ENCODE results near the gene ERICH4. TPM values are rescaled to one million over a fixed set of nuclear protein-coding genes. Genes with fewer than 3 reads are reported as not detected.

The ERICH4 gene
- total RNA-seq, 1 donor from 2014 or later: not detected

DNA sequence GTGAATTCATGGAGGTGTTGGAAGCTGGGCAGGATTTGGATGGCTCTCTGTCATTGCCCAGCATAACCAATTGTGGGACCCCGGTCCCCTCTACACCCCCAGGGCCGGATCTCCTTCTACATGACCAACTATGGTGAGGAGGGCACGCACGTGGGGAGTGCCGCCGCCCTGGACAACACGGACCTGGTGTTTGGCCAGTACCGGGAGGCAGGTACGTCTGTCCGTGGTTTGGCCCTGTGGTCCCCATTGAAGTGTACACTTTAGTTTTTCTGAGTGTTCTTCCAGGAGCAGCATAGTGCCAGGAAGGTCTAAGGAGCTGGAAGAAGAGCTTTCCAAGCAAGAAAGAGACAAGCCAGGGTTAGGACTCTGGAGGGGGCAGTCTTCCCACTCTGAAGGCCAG is 29.0 kb upstream of the ERICH4 start:
- intact Hi-C loops (cut with micrococcal nuclease): no loop called here

DNA sequence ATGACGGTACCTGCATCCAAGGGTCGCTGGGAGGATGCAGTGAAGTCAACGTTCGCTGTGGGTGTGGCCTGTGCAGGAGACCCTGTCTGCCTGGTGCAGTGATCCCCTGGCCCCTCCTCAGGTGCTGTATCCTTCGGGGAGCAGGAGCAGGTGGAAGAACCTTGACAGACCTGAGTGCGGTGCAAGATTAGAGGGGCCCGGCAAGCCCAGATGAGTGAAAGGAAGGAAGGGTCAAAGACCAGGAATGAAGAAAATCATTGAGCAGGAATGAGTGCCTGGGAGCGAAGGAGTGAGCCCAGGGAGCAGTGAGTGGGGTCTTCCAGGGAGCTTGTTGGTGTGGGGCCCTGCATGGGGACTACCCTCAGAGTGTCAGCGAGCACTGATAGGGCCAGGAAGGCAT is 28.5 kb upstream of the ERICH4 start:
- intact Hi-C loops (cut with micrococcal nuclease): no loop called here

DNA sequence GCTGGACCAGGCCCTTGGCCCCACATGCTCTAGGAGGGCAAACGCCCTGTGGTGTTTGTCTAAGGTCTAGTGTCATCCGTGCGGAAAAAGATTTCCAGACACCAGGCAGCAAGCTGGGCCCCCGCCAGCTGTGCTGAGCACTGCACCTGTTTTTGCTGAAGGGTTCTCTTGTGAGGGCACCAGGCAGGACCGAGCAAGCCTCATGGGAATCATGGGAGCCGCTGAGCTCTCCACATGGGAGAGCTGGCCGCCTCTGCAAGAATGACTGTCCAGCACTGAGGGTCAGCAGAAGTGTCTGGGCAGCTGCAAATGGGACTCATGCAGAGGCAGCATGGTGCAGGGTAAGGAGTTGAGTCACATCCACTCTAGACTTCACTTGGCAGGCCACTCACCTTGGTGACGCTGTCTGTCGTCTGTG is 27.8 kb upstream of the ERICH4 start:
- intact Hi-C loops (cut with micrococcal nuclease): no loop called here

DNA sequence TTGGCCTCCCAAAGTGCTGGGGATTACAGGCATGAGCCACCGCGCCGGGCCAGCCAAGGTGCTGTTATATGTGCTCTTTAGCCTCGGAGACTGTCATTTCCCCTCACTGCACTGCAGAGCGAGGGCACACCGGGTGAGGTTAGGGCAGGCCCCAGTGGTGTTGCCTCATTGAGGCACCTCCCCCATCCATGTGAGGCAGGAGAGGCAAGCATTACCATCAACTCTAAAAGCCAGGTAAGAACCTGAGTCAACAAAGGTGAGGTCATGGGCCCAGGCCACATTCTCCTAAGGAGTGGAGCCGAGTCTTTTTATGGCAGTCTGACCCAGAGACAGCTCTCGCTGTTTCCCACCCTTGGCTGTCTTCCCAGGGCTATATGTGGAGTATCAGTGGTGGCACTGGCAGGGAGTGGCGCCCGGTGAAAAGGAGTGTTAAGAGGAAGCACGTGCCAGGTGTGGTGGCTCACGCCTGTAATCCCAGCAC is 26.7 kb upstream of the ERICH4 start:
- intact Hi-C loops (cut with micrococcal nuclease): no loop called here

DNA sequence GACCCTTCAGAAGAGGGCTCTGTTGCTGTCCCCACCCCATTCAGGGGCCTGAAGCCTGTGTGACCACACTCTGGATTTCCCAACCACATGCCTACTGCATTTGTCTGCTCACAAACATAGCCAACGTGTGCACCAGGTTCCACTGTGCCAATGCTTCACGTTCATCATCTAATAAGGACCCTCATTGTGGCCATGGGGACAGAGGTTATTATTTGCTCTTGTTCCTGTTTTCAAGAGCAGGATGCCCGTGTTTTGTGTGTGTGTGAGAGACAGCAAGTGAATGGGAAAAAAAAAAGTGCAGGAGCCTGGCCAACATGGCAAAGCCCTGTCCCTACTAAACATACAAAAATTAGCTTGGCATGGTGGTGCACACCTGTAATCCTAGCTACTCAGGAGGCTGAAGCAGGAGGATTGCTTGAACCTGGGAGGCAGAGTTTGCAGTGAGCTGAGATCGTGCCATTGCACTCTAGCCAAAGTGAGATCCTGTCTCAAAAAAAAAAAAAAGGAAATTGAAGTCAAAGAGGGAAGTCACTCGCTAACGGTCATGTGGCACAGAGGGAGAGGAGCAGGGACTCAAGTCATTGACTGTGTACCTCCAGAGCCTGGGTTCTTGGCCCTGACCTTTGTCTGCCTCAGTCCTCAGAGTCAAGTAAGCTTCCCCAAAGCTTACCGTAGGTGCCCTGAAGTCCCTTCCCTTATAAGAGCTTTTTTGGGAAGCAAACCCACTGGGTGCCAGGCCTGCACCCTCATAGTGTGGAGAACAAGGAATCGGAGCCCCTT is 22.7 kb upstream of the ERICH4 start:
- intact Hi-C loops (cut with micrococcal nuclease): no loop called here

DNA sequence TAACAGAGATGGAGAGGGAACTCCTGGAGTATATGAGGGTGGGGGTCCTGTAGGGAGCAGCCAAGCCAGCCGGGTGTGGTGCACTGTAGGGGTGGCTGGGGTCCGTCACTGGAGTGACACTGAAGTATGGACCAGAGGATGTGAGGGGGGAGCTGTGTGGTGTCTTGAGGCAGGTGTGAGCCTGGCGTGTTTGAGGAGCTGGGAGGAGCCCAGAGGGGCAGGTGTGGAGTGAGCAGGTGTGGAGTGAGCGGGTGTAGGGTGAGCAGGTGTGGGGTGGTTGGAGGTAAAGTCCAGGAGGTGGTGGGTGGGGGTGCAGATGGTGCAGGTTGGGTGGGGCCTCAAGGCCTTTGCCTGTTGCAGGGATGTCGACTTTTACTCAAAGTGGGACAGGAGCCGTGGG is 21.6 kb upstream of the ERICH4 start:
- intact Hi-C loops (cut with micrococcal nuclease): no loop called here

DNA sequence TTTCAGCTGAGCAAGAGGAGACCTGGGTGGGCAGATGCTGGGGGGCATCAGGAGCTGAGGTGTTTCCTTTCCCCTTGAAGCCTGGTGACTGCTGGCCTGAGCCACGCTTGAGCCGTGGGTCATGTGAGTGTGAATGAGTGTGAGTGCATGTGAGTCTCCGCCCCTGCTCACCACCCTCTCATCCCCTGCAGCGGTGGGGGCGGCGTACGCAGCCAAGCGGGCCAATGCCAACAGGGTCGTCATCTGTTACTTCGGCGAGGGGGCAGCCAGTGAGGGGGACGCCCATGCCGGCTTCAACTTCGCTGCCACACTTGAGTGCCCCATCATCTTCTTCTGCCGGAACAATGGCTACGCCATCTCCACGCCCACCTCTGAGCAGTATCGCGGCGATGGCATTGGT is 21.0 kb upstream of the ERICH4 start:
- intact Hi-C loops (cut with micrococcal nuclease): no loop called here

DNA sequence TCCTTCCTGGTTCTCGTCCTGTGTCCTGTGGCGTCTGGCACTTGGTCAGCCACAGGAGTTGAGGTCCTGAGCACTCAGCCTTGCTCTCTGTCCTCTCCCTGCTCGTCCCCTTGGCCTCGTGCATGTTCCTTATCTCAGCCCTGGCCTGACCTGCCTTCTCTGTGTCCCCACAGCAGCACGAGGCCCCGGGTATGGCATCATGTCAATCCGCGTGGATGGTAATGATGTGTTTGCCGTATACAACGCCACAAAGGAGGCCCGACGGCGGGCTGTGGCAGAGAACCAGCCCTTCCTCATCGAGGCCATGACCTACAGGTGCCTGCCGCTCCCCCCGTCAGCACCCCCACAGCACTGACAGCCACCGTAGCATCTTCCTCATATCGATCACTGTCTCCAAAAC is 20.5 kb upstream of the ERICH4 start:
- intact Hi-C loops (cut with micrococcal nuclease): no loop called here

DNA sequence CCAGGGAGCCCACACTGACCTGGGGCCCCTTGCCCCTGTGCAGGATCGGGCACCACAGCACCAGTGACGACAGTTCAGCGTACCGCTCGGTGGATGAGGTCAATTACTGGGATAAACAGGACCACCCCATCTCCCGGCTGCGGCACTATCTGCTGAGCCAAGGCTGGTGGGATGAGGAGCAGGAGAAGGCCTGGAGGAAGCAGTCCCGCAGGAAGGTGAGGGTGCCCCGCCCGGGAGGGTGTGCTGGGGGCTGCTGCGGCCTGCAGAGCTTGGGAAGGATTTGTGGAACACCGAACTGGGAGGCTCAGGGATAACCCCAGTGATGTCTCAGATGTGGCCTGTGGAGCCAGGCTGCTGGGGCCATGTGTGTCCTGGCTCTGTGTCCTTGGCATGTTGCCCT is 20.0 kb upstream of the ERICH4 start:
- intact Hi-C loops (cut with micrococcal nuclease): no loop called here

DNA sequence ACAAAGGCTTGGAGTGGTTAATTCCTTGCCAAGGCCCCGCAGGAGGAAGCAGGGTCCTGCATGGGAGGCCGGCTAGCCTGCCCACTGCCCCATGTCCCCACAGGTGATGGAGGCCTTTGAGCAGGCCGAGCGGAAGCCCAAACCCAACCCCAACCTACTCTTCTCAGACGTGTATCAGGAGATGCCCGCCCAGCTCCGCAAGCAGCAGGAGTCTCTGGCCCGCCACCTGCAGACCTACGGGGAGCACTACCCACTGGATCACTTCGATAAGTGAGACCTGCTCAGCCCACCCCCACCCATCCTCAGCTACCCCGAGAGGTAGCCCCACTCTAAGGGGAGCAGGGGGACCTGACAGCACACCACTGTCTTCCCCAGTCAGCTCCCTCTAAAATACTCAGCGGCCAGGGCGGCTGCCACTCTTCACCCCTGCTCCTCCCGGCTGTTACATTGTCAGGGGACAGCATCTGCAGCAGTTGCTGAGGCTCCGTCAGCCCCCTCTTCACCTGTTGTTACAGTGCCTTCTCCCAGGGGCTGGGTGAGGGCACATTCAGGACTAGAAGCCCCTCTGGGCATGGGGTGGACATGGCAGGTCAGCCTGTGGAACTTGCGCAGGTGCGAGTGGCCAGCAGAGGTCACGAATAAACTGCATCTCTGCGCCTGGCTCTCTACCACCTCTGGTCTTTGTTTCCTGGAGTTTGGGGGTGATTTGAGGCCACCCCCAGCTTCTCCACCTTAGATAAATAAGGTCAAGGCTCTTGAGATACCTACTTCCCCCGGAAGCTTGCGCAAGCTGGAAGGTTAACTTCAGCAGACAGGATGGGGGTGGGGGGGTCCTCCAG is 18.4 kb upstream of the ERICH4 start:
- intact Hi-C loops (cut with micrococcal nuclease): no loop called here

DNA sequence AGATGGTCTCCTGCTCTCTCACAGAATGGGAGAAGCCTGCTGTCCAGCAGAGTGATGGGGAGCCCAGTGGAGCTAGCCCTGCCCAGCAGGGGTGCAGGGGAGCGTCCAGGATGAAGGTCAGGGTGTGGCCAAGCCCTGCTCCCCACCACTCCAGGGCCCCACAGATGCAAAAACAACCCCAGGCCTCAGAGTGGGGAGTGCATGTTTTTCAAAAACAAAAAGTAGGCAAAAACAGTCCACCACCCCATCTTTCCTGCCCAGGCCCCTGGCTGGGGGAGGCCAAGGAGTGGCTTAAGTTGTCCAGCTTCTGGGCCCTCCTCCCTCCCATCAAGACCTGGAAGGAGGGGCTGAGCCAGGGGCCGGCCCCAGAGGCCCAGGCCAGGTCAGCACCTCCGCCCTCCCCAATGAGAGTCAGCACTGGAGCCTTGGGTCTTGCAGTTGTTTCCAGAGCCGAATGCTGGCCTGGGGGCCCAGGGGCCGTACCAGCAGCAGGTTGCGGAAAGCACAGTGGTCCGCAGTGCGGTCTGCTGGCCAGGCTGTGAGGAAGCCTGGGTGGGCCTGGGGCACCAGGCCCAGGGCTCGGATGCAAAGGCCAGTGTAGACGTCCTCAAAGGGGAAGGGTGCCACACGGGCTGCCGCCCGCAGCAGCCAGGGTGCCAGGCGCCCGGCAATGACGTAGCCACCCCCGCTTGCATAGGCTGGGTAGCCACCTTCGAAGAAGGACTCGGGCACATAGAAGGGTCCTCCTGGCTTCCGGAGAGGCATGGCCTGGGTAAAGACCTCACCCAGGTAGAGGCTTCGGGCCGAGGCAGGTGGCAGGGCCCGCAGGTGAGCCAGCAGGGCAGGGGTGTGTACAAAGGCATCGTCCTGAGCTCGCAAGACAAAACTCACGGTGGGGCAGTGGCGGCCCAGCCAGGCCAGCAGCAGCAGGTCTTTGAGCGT is 17.5 kb upstream of the ERICH4 start:
- intact Hi-C loops (cut with micrococcal nuclease): no loop called here

DNA sequence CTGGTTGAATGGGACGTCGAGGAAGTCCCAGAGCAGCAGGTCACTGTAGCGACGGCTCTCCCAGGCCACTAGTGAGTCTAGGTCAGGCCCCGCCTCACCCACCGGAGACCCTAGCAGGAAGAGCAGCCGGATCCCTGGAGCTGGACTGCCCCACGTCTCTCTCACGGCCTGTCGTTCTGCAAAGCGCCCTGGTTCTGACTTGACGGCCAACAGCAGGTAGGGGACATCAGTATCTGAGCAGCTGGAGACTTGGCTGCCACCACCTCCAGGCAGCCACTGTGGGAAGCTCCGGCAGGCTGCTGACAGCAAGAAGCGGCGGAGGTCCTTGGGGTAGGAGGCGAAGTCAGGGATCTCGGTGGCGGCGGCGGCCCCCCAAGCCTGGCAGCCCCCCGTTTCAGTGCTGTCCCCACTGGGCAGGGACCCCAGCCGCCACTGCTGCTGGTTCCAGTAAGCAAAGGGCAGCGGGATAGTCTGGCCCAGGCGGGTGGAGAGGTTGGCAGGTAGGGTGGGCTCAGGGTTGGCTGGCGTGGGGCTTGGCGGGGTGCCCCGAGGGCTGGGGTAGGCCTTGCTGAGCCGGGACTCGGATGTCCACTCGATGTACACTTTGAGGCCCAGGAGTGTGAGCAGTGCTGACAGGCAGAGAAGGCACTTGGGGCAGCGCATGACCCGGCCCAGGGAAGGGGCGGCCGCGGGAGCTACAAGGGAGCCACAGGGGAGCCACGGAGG is 16.7 kb upstream of the ERICH4 start:
- intact Hi-C loops (cut with micrococcal nuclease): no loop called here

DNA sequence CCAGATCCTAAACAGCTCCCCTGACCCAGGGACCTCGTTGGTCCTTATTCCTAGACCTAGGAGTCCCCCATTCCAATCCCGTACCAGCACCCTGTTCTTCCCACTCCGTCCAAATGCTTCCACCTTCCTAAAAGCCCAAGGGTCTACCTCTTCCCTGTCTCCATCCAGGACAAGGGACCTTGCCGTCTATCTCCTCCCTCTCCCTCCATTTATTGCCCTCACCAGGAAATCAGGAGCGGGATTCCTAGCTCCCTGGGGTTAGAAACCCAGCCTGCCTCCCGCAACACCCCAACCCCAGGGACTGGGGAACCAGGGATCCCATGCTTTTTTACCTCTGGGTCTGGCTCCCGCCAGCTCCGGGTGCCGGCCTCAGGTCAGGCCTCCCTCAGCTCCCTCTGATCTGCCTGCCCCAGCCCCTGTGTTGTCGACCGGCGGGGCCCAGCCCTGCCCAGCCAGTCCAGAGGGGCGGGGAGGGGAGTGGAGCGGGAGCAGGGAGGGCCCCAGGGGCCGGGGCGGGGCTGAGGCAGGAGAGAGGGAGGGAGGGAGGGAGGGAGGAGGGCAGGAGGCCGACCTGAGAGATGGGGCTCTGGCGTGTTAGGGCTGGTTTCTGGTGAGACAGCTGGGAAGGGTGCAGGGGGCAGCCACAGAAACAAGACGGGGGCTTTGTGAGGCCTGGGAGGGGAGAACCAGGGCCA is 15.9 kb upstream of the ERICH4 start, which contains the start of gene B3GNT8:
Gene B3GNT8 (minus strand): TSS at position 423 of the 695 bp plus-strand sequence. CDS start 596 bp downstream, outside the sequence.
- intact Hi-C loops (cut with micrococcal nuclease): no loop called here

DNA sequence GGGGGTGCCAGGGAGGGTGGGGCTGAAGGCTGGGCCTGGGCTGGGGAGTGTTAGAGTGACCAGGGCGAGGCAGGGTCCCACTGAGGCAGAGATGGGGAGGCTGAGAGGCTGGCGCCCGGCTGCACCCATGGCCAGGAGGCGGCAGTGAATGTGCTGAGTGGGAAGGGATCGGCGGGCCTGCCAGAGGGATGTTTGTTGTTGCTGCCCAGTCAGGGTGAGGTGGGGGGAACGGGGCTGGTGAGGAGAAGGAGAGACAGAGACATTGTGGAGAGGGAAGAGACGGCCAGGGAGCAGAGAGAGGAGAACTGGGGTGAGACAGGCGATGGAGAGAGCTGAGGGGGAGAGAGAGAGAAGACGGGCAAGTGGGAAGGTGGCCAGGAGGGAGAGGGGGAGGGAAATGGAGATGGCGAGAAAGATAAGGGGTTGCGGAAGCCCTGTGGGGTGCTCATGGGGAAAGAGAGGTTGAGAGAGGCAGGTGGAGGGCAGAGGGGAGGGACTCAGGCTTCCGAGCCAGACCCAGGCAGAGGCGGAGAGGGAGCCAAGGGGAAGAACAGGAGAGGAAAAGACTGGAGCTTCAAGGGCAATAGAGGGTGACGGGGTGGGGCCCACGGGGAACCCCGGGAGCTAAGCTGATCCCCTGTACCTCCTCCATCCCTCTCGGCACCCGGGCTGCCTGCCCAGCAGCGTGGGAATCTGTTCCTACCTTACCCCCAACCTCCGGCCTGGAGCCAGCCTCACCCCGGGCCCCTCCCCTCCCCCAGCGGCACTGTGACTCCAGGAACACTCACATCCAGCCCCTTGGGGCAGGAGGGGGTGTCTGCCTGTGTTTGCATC is 15.1 kb upstream of the ERICH4 start:
- intact Hi-C loops (cut with micrococcal nuclease): no loop called here

DNA sequence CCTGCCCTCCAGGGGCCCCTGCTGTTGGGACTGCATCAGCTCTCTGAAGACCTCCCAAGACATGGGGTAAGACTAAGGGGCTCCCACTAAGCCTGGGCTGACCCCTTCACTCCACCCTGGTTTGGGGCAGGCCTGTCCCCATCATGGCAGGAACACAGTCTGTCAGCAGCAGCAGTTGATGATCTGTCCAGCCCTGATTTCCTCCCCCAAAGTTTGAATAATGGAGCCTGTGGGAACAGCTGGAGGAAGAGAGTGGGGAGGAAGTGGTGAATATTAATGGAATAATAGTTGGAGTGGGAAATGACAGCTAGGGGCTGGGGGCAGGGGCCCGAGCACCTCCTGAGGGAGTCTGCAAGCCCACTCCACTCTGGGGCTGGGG is 14.5 kb upstream of the ERICH4 start:
- intact Hi-C loops (cut with micrococcal nuclease): no loop called here

DNA sequence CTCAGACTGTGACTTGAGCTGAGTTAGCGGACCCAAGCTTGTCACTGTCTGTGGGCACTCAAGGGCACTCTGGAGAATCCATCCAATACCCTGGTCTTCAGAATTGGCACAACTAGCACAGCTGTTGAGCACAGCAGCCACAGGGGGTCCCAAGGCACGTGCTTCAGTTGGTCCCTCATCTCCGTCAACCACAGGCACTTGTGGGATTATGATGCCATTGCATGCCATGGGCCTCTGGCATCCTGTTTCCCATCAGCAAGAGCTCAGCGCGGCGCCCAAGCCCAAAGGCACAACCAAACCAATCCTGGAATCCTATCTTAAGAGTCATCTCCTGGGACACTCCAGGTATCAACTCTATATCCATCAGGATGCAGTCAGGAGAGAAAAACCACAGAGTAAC is 12.0 kb upstream of the ERICH4 start:
- intact Hi-C loops (cut with micrococcal nuclease): no loop called here

DNA sequence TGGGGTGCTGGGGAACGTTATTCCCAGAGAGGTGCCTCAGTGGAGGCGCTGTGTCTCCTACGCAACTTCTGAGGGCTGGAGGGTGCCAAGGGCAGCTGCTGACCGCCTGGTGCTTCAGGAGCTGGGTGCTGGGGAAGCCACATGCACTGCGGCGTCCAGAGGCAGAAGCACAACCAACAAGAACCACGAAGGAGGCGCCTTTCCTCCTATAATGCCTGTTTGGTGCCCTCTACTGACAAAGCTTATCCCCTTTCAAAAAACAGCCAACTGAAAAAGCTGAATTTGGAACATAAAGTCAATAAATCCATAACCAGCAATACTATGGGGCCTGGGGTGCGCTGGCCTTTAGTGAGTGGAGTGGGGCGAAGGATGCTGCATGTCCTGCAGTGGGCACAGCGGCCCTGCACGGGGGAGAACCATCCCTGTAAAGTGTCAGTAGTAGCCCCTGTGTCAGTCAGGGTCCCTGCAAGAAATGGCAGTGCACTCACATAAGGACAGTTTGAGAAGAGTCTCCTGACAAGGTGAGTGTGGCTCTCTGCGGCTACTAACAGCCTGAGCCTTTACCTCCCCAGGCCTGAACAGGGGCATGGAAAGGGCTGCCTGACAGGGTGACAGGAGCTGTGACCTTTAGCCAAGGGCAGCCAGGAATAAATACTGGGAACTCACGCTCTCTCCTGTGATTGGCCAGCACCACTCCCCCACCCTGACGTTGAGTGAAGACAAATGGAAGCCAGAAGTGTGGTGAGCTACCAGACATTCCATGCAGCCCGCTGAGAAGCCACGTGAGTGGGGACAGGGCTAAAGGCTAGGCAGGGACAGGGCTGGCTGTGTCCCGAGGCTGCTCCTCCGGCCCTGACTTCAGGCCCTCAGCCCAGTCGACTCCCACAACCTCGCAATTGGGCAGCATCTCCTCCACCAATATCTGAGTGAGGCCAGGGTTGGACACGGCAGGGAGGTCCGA is 11.2 kb upstream of the ERICH4 start:
- intact Hi-C loops (cut with micrococcal nuclease): no loop called here

DNA sequence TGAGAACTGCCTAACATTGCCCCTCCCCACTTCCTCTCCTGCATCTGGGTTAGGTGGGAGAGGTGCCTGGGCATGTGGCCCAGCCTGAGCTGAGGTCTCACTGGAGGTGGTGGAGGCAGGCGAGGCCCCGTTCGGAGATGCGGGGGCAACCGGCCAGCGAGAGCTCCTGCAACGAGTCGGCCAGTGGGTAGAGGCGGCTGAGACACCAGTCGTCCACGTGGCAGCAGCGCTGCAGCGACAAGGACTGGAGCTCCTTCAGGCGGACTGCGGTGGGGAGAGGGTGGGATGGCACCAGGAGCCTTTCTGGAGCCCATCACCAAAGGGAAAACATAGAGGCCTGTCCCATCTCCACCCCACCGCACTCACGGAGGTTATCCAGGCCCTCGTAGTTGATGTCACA is 9.8 kb upstream of the ERICH4 start:
- intact Hi-C loops (cut with micrococcal nuclease): no loop called here
